ENCODE measurements around the gene NEMP2. TPM values are rescaled to one million over a fixed set of nuclear protein-coding genes. Genes with fewer than 3 reads are reported as not detected.
A peak's percentile ranks its signal among the peaks of the same experiment; 100 is the strongest.

NEMP2 gene
- total RNA-seq, 2 experiments from 2014 or later: 11.6 to 12.2 TPM

DNA sequence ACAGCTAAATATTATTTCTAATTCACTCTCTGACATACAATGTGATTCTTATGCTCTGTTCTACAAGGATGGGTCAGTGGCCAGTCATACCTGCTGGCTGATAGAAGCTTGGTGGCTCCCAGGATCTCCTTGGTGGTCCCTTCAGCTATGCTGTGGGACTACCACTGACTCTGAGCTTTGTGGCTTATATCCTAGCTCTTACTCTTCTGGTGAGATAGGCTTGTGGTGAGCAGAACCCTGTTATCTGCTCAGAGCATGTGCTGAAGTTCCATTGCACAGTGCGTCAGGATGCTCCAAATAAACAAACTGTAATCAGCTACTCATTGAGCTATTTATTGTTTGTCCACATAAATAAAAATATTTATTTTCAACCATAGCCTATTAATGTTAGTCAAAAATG is 74.6 kb downstream of the NEMP2 start:
- H3K27ac ChIP-seq (ENCODE audit: low read depth in 1 of 2, low read length in 2 of 2): no peak overlapping the region
- H3K4me3 Mint-ChIP-seq: no peak overlapping the region
- ChIA-PET POLR2A (interaction anchor here (1.1 kb wide), 1 partner anchor 9 kb away, joined by 3 read pairs; no protein-coding TSS in a partner anchor), CTCF (no interaction called here)
- peaks cover 63% of the 10 kb centered on the region for H3K36me3 Mint-ChIP-seq (ENCODE audit: low read depth)
- TF ChIP-seq, protein P1, sequence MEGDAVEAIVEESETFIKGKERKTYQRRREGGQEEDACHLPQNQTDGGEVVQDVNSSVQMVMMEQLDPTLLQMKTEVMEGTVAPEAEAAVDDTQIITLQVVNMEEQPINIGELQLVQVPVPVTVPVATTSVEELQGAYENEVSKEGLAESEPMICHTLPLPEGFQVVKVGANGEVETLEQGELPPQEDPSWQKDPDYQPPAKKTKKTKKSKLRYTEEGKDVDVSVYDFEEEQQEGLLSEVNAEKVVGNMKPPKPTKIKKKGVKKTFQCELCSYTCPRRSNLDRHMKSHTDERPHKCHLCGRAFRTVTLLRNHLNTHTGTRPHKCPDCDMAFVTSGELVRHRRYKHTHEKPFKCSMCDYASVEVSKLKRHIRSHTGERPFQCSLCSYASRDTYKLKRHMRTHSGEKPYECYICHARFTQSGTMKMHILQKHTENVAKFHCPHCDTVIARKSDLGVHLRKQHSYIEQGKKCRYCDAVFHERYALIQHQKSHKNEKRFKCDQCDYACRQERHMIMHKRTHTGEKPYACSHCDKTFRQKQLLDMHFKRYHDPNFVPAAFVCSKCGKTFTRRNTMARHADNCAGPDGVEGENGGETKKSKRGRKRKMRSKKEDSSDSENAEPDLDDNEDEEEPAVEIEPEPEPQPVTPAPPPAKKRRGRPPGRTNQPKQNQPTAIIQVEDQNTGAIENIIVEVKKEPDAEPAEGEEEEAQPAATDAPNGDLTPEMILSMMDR (IDR thresholded peaks at IDR 0.05): no peak
- intact Hi-C loops (cut with DNase I, micrococcal nuclease): loop anchor here in 1 of 2 experiments (5.0 kb wide), 1 partner anchor 38 kb away; no protein-coding TSS in a partner anchor
- peaks cover 82% of the 10 kb centered on the region for H3K4me1 Mint-ChIP-seq (ENCODE audit: low read depth)
- no peak overlapping the region for H3K27ac Mint-ChIP-seq
- H3K9me3 ChIP-seq (ENCODE audit: control insufficient read depth in 1 of 2, insufficient read depth in 1 of 2, low read length in 2 of 2): no peaks in the 10 kb centered on the region
- no peak overlapping the region for H3K4me3 ChIP-seq (ENCODE audit: low read length)
- H3K27me3 ChIP-seq (ENCODE audit: control insufficient read depth in 1 of 2, insufficient read depth in 2 of 2, low read length in 2 of 2): no peaks in the 10 kb centered on the region
- no peaks in the 10 kb centered on the region for H3K9me3 Mint-ChIP-seq
- ATAC-seq (ENCODE audit: poor library complexity) (no peak), DNase-seq (no peak)
- H3K36me3 ChIP-seq (ENCODE audit: insufficient read depth, low read length): peaks cover 28% of the 10 kb centered on the region
- no peaks in the 10 kb centered on the region for H3K27me3 Mint-ChIP-seq
- peaks cover 19% of the 10 kb centered on the region for H3K4me1 ChIP-seq (ENCODE audit: insufficient read depth, low read length)

DNA sequence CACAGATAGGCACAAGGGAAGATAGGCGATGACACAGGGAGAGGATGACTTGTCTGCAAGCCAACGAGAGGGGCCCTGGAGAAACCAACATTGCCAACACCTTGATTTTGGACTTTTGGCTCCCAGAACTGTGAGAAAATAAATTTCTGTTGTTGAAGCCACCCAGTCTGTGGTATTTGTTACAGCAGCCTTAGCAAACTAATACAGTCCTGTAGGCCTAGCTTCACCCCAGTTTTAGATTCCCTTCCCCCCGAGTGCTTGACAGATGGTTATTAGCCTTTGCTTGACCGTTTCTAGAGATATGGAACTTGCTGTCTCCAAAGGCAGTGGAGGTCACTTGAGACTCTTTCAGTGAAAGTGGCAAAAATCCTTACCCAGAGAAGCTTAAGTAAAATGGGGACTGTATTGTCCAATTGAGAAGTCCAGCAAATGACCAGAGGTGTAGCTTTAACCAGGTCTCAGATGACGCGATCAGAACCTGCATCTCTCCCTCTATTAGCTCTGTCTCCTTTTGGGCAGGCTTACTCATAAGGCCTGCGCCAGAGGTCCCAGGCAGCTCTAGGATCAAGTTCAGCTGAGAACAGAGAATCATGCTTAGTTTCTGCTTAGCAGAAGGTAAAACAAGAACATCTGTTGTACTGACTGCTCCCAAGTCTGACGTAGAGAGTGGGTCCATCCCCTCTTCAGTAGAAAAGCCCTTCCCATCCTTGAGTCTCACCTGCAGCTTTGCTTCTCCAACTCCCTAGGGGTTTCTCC is 76.0 kb downstream of the NEMP2 start:
- ATAC-seq (ENCODE audit: poor library complexity) (no peak), DNase-seq (no peak)
- Mint-ChIP-seq H3K36me3 (ENCODE audit: low read depth) (peaks cover 71% of the 10 kb centered on the region), H3K4me3 (no peak overlapping the region), H3K9me3 (no peaks in the 10 kb centered on the region), H3K27ac (peak overlapping the region; percentile 6), H3K4me1 (ENCODE audit: low read depth) (peaks cover 81% of the 10 kb centered on the region), H3K27me3 (no peaks in the 10 kb centered on the region)
- no peak overlapping the region for H3K27ac ChIP-seq (ENCODE audit: low read depth in 1 of 2, low read length in 2 of 2)
- H3K27me3 ChIP-seq (ENCODE audit: control insufficient read depth in 1 of 2, insufficient read depth in 2 of 2, low read length in 2 of 2): no peaks in the 10 kb centered on the region
- peaks cover 8% of the 10 kb centered on the region for H3K4me1 ChIP-seq (ENCODE audit: insufficient read depth, low read length)
- intact Hi-C loops (cut with DNase I, micrococcal nuclease): loop anchor here in 1 of 2 experiments (5.0 kb wide), 1 partner anchor 36 kb away; no protein-coding TSS in a partner anchor
- H3K4me3 ChIP-seq (ENCODE audit: low read length): no peak overlapping the region
- TF ChIP-seq, protein P1 (IDR thresholded peaks at IDR 0.05): no peak
- H3K9me3 ChIP-seq (ENCODE audit: control insufficient read depth in 1 of 2, insufficient read depth in 1 of 2, low read length in 2 of 2): no peaks in the 10 kb centered on the region
- POLR2A ChIA-PET: no interaction called here
- H3K36me3 ChIP-seq (ENCODE audit: insufficient read depth, low read length): peaks cover 35% of the 10 kb centered on the region
- CTCF ChIA-PET: no interaction called here

DNA sequence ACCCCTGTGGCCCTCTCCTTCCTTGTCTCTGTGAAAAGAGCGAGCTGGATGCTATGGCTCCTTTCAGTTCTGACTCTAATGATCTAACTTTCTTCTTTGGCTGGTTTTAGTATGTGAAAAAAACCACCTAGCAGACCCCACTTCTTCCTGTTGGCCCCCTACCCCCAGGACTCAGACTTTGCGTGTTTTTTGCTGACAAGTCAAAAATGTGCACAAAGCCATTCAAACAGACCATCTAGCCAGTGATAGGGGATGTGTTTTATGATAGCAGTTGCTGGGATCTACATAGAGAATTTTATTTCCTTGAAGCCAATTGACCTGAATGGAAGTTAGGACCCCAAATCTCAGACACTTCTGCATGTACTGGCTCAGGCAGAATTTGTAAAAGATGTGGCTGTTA is 77.3 kb downstream of the NEMP2 start:
- peaks cover 77% of the 10 kb centered on the region for H3K36me3 Mint-ChIP-seq (ENCODE audit: low read depth)
- Histone ChIP-seq H3K36me3 (ENCODE audit: insufficient read depth, low read length) (peaks cover 41% of the 10 kb centered on the region), H3K9me3 (ENCODE audit: control insufficient read depth in 1 of 2, insufficient read depth in 1 of 2, low read length in 2 of 2) (no peaks in the 10 kb centered on the region), H3K27me3 (ENCODE audit: control insufficient read depth in 1 of 2, insufficient read depth in 2 of 2, low read length in 2 of 2) (no peaks in the 10 kb centered on the region), H3K4me3 (ENCODE audit: low read length) (no peak overlapping the region), H3K27ac (ENCODE audit: low read depth in 1 of 2, low read length in 2 of 2) (no peak overlapping the region), H3K4me1 (ENCODE audit: insufficient read depth, low read length) (peaks cover 4% of the 10 kb centered on the region)
- ATAC-seq (ENCODE audit: poor library complexity): no peak
- ChIA-PET CTCF (no interaction called here), POLR2A (no interaction called here)
- intact Hi-C loops (cut with DNase I, micrococcal nuclease): loop anchor here in 1 of 2 experiments (5.0 kb wide), 1 partner anchor 35 kb away; no protein-coding TSS in a partner anchor
- no peaks in the 10 kb centered on the region for H3K9me3 Mint-ChIP-seq
- no peaks in the 10 kb centered on the region for H3K27me3 Mint-ChIP-seq
- TF ChIP-seq, protein P1 (IDR thresholded peaks at IDR 0.05): no peak
- no peak overlapping the region for H3K27ac Mint-ChIP-seq
- no peak for DNase-seq
- no peak overlapping the region for H3K4me3 Mint-ChIP-seq
- H3K4me1 Mint-ChIP-seq (ENCODE audit: low read depth): peaks cover 81% of the 10 kb centered on the region
